Glutamatergic neuron (in vitro differentiated cells): ENCODE results near the gene ZNF738. TPM values are rescaled to one million over a fixed set of nuclear protein-coding genes. Genes with fewer than 3 reads are reported as not detected.
"Not testable (repeated sequence)": the region's sequence is repeated elsewhere in the genome, so short reads cannot be mapped to it uniquely, and the experiment has no call there.

Experiments used
- DNase-seq: peaks from one replicate; pipeline ENCODE4 v3.0.0; 2022
- H3K27ac Mint-ChIP-seq: one replicate; pipeline ENCODE4 v1.8.0; 2020; ENCODE audit warnings: mild to moderate bottlenecking, mixed read lengths, inconsistent platforms; ENCODE audit not compliant: unreplicated experiment
- H3K27me3 Mint-ChIP-seq: one replicate; pipeline ENCODE4 v1.8.0; 2020; ENCODE audit warnings: mild to moderate bottlenecking, moderate library complexity, mixed read lengths, inconsistent platforms; ENCODE audit not compliant: unreplicated experiment
- H3K36me3 Mint-ChIP-seq: one replicate; pipeline ENCODE4 v1.8.0; 2020; ENCODE audit warnings: mild to moderate bottlenecking, mixed read lengths, inconsistent platforms; ENCODE audit not compliant: unreplicated experiment
- H3K4me1 Mint-ChIP-seq: one replicate; pipeline ENCODE4 v1.8.0; 2020; ENCODE audit warnings: mild to moderate bottlenecking, low read depth, mixed read lengths, inconsistent platforms; ENCODE audit not compliant: unreplicated experiment
- H3K4me3 Mint-ChIP-seq: one replicate; pipeline ENCODE4 v1.8.0; 2020; ENCODE audit warnings: mild to moderate bottlenecking, mixed read lengths, inconsistent platforms; ENCODE audit not compliant: unreplicated experiment
- H3K9me3 Mint-ChIP-seq: one replicate; pipeline ENCODE4 v1.8.0; 2020; ENCODE audit warnings: mild to moderate bottlenecking, moderate library complexity, mixed read lengths, inconsistent platforms; ENCODE audit not compliant: unreplicated experiment
- total RNA-seq: library from RNA; stranded (reverse); fragmentation: NEBNext Ultra II Directional; extraction: Animal tissue kit (Norgen Biotek cat#: 25700); gene quantifications from one replicate; pipeline ENCODE4 v1.2.1, GENCODE V29; 2021; ENCODE audit not compliant: unreplicated experiment
- TF ChIP-seq, protein P1 (sequence below): fragments of 200-600 bp; sonication (generic); IDR thresholded peaks from one replicate; pipeline ENCODE4 v1.5.0; 2021; ENCODE audit not compliant: partially characterized antibody, unreplicated experiment

Gene ZNF738
- total RNA-seq, 1 donor from 2014 or later = 80.3 TPM

DNA sequence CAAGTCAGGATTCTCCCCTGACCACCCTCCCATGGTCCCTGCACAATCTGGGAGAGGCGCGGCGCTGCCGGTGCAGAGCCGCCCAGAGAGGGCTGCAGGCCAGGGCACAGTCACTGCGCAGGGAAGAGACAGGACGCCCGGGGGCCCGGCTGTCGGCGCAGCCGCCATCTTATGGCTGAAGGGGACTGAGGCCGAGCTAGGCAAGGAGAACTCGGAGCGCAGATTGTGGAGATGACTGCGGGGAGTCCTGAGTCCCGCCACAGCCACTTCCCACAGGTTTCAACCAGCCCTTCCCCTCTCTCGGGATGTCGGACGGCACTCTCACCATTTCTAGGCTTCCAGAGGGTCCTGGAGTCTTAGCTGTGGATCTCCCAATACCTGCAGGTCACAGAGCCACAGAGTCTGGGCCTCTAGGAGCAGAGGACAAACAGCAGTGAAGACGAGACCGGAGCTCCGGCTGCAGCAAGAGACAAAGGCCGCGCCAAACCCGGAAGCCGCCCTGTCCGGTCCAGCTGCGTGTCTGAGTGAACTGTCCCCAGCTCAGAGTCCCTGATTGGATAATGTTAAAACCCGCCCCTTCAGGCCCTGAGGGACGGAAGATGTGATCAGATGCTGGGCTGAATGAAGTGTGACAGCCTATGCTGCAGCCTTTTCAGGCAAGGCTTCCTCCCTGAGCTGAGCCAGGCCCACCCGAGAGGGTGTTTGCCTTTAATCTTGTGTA is 29.8 kb upstream of the ZNF738 start, which contains the start of gene ZNF708:
Gene ZNF708 (minus strand): TSS at position 526 of the 721 bp plus-strand sequence. CDS start 198 bp downstream, at position 328.
- peaks cover 6% of the 10 kb centered on the region for H3K4me1 Mint-ChIP-seq
- peak within 1 kb of the TSS; percentile 100 for H3K27ac Mint-ChIP-seq
- peaks cover 11% of the 10 kb centered on the region for H3K9me3 Mint-ChIP-seq
- H3K27me3 Mint-ChIP-seq = peaks cover 10% of the 10 kb centered on the region
- DNase-seq = peak; percentile 89
- H3K4me3 Mint-ChIP-seq = peak within 1 kb of the TSS; percentile 100
- H3K36me3 Mint-ChIP-seq = peaks cover 21% of the 10 kb centered on the region
- TF ChIP-seq, protein P1, sequence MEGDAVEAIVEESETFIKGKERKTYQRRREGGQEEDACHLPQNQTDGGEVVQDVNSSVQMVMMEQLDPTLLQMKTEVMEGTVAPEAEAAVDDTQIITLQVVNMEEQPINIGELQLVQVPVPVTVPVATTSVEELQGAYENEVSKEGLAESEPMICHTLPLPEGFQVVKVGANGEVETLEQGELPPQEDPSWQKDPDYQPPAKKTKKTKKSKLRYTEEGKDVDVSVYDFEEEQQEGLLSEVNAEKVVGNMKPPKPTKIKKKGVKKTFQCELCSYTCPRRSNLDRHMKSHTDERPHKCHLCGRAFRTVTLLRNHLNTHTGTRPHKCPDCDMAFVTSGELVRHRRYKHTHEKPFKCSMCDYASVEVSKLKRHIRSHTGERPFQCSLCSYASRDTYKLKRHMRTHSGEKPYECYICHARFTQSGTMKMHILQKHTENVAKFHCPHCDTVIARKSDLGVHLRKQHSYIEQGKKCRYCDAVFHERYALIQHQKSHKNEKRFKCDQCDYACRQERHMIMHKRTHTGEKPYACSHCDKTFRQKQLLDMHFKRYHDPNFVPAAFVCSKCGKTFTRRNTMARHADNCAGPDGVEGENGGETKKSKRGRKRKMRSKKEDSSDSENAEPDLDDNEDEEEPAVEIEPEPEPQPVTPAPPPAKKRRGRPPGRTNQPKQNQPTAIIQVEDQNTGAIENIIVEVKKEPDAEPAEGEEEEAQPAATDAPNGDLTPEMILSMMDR = no peak

DNA sequence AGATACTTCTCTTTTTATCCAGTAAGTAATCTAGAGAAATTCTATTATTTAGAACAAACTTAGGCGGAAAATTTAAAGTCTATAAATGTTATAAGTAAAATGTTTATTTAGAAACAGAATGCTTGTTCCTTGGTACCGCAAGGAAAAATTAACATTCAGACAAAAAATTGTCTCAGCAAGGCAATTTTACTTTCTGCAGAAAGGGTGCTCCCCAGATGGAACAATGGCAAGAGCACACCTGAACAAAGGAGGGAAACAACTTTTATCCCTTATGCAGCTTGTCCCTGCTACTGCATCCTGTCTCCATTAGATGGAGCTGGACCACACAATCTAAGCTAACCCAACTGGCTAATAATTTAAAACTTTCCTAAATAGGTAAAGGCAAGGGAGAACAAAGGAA is 23.1 kb upstream of the ZNF738 start:
- H3K4me1 Mint-ChIP-seq = no peaks in the 10 kb centered on the region

DNA sequence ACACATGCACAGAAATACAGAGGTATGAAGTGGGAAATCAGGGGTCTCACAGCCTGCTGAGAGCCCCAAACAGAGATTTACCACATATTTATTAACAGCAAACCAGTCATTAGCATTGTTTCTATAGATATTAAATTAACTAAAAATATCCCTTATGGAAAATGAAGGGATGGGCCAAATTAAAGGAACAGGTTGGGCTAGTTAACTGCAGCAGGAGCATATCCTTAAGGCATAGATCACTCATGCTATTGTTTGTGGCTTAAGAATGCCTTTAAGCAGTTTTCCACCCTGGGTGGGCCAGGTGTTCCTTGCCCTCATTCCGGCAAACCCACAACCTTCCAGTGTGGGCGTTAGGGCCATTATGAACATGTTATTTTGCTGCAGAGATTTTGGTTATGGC is 14.0 kb upstream of the ZNF738 start:
- not testable (repeated sequence) for H3K4me1 Mint-ChIP-seq

More for the DNA sequence above, 23.1 kb upstream of the ZNF738 start:
- Mint-ChIP-seq H3K27me3 (no peaks in the 10 kb centered on the region), H3K27ac (no peak overlapping the region), H3K4me3 (no peak overlapping the region), H3K36me3 (peaks cover 25% of the 10 kb centered on the region), H3K9me3 (peaks cover 8% of the 10 kb centered on the region)
- TF ChIP-seq, protein P1 = no peak
- DNase-seq = no peak

DNA sequence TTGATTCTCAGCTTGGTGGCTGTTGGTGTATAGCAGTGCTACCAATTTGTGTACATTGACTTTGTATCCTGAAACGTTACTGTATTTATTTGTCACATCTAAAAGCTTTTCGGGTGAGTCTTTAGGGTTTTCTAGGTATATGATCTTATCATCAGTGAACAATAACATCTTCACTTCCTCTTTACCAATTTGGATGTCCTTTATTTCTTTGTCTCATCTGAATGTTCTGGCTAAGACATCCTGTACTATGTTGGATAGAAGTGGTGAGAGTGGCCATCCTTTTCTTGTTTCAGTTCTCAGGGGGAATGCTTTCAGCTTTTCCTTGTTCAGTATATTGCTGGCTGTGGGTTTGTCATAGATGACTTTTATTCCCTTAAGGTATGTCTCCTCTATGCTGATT is 6.0 kb upstream of the ZNF738 start:
- Mint-ChIP-seq H3K4me1 (no peaks in the 10 kb centered on the region), H3K36me3 (peaks cover 4% of the 10 kb centered on the region), H3K4me3 (no peak overlapping the region), H3K9me3 (peaks cover 2% of the 10 kb centered on the region), H3K27me3 (no peaks in the 10 kb centered on the region), H3K27ac (no peak overlapping the region)
- TF ChIP-seq, protein P1 = no peak
- no peak for DNase-seq

More for the DNA sequence above, 14.0 kb upstream of the ZNF738 start:
- H3K4me3 Mint-ChIP-seq, H3K9me3 Mint-ChIP-seq, H3K27ac Mint-ChIP-seq, H3K36me3 Mint-ChIP-seq, H3K27me3 Mint-ChIP-seq, DNase-seq: not testable (repeated sequence)

DNA sequence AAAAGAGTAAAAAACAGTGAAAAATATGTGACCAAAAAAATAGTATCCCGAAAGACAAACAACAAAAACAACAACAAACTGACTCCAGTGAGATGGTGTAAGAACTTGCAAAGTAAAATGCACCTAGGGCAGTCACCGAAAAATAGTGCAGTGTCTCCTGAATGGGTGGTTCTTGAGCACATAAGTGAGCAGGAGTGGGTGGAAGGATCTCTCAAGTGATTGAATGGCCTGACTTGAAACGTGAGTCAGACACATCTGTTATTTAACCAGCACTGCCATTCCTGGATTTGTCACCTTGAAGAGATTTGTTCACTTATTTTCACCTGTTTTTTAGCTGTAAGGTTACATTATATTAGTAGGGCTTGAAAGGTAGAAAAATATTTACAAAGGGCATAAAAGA is 3.5 kb downstream of the ZNF738 start:
- DNase-seq = no peak
- H3K27ac Mint-ChIP-seq = no peak overlapping the region
- TF ChIP-seq, protein P1 = no peak
- H3K27me3 Mint-ChIP-seq = peaks cover 7% of the 10 kb centered on the region
- peaks cover 16% of the 10 kb centered on the region for H3K36me3 Mint-ChIP-seq
- peaks cover 8% of the 10 kb centered on the region for H3K9me3 Mint-ChIP-seq
- peak overlapping the region; percentile 52 for H3K4me3 Mint-ChIP-seq
- no peaks in the 10 kb centered on the region for H3K4me1 Mint-ChIP-seq
